ENCODE data around the gene NCAM1.

Gene NCAM1

GRCh38 chr11:113213549-113213948, 252.3 kb downstream of the NCAM1 start:
- DNase-seq = no peak

GRCh38 chr11:113222241-113222640, 261.0 kb downstream of the NCAM1 start:
- no peak for DNase-seq

GRCh38 chr11:113234888-113235287, 273.7 kb downstream of the NCAM1 start:
- DNase-seq = no peak

GRCh38 chr11:113237261-113237660, 276.0 kb downstream of the NCAM1 start:
- DNase-seq = no peak

- no peak for DNase-seq
Observed at GRCh38 chr11:113238721-113239120, 277.5 kb downstream of the NCAM1 start.

- no peak for DNase-seq
Observed at GRCh38 chr11:113240389-113240788, 279.2 kb downstream of the NCAM1 start.

GRCh38 chr11:113240790-113241635, 279.8 kb downstream of the NCAM1 start:
- DNase-seq = no peak

GRCh38 chr11:113241636-113242054, 280.4 kb downstream of the NCAM1 start:
- DNase-seq = no peak

- DNase-seq = no peak
Observed at GRCh38 chr11:113242060-113242459, 280.8 kb downstream of the NCAM1 start.

GRCh38 chr11:113242767-113243397, 281.7 kb downstream of the NCAM1 start:
- DNase-seq = no peak

- DNase-seq = no peak
Observed at GRCh38 chr11:113243696-113244095, 282.5 kb downstream of the NCAM1 start.

- DNase-seq = no peak
Observed at GRCh38 chr11:113245216-113245615, 284.0 kb downstream of the NCAM1 start.

- no peak for DNase-seq
Observed at GRCh38 chr11:113247221-113247620, 286.0 kb downstream of the NCAM1 start.

- no peak for DNase-seq
Observed at GRCh38 chr11:113247966-113248365, 286.7 kb downstream of the NCAM1 start.

GRCh38 chr11:113248702-113249490, 287.7 kb downstream of the NCAM1 start:
- DNase-seq = no peak

- no peak for DNase-seq
Observed at GRCh38 chr11:113249491-113249763, 288.2 kb downstream of the NCAM1 start.

- DNase-seq = no peak
Observed at GRCh38 chr11:113249786-113250185, 288.6 kb downstream of the NCAM1 start.

GRCh38 chr11:113251281-113251680, 290.1 kb downstream of the NCAM1 start:
- DNase-seq = no peak

- no peak for DNase-seq
Observed at GRCh38 chr11:113253406-113253805, 292.2 kb downstream of the NCAM1 start.

- DNase-seq = no peak
Observed at GRCh38 chr11:113255096-113255495, 293.9 kb downstream of the NCAM1 start.

GRCh38 chr11:113255741-113256140, 294.5 kb downstream of the NCAM1 start:
- no peak for DNase-seq

GRCh38 chr11:113256431-113257202, 295.4 kb downstream of the NCAM1 start:
- DNase-seq = peak; percentile 6

- no peak for DNase-seq
Observed at GRCh38 chr11:113260096-113260425, 298.8 kb downstream of the NCAM1 start.
